Middle frontal gyrus (tissue), 1 donor: ENCODE measurements around the gene PLEKHG2.
A peak's percentile ranks its signal among the peaks of the same experiment; 100 is the strongest.

Experiments used
- DNase-seq: peaks from one replicate; pipeline ENCODE4 v3.0.0-alpha.2; 2015; ENCODE audit warnings: low spot score; ENCODE audit errors: extremely low spot score

Gene PLEKHG2

GRCh38 chr19:39406656-39407409 is 5.6 kb upstream of the PLEKHG2 start, which contains the start of gene ZFP36:
Gene ZFP36, plus strand, starts transcription at chr19:39406847. Its CDS starts 58 bp downstream, at chr19:39406905.
- no peak for DNase-seq

- no peak for DNase-seq
These were observed 5.1 kb upstream of the PLEKHG2 start for GRCh38 chr19:39407410-39407659.

- no peak for DNase-seq
These were observed 4.6 kb upstream of the PLEKHG2 start for GRCh38 chr19:39407660-39408391.

GRCh38 chr19:39408392-39409207 is 3.9 kb upstream of the PLEKHG2 start:
- no peak for DNase-seq

- DNase-seq: no peak
These were observed 3.1 kb upstream of the PLEKHG2 start for GRCh38 chr19:39409208-39410016.

- DNase-seq: no peak
These were observed 2.2 kb upstream of the PLEKHG2 start for GRCh38 chr19:39410017-39410830.

- DNase-seq: no peak
These were observed 1.7 kb upstream of the PLEKHG2 start for GRCh38 chr19:39410831-39411080.

GRCh38 chr19:39411081-39411831 is 1.2 kb upstream of the PLEKHG2 start:
- DNase-seq: no peak

- DNase-seq: peak; percentile 74
These were observed 703 bp upstream of the PLEKHG2 start for GRCh38 chr19:39411832-39412099.

GRCh38 chr19:39412867-39413271 is 400 bp downstream of the PLEKHG2 start:
- no peak for DNase-seq

- DNase-seq: no peak
These were observed 922 bp downstream of the PLEKHG2 start for GRCh38 chr19:39413272-39413910.

- DNase-seq: no peak
These were observed 1.6 kb downstream of the PLEKHG2 start for GRCh38 chr19:39413911-39414608.

GRCh38 chr19:39415111-39416046 is 2.9 kb downstream of the PLEKHG2 start:
- no peak for DNase-seq

- no peak for DNase-seq
These were observed 4.0 kb downstream of the PLEKHG2 start for GRCh38 chr19:39416152-39417120.

GRCh38 chr19:39417463-39418181 is 5.2 kb downstream of the PLEKHG2 start:
- DNase-seq: no peak

GRCh38 chr19:39419003-39419402 is 6.5 kb downstream of the PLEKHG2 start:
- DNase-seq: no peak
